ENCODE data around the gene EVI2B. TPM values are rescaled to one million over a fixed set of nuclear protein-coding genes. Genes with fewer than 3 reads are reported as not detected.

The EVI2B gene
- total RNA-seq, 1 experiment from 2014 or later: 0.37 TPM

- Mint-ChIP-seq H3K27ac (peak overlapping the region; percentile 66; the same call in 1 of the 2 replicates), H3K36me3 (no peaks in the 10 kb centered on the region), H3K27me3 (ENCODE audit: low read depth) (no peaks in the 10 kb centered on the region), H3K4me3 (no peak overlapping the region), H3K4me1 (peaks cover 12% of the 10 kb centered on the region), H3K9me3 (no peaks in the 10 kb centered on the region)
- no peak for ATAC-seq
- ChIA-PET POLR2A (no interaction called here), CTCF (no interaction called here)
- no peak for DNase-seq (ENCODE audit: low spot score)
- TF ChIP-seq MLX (CRISPR knock-in tag; IDR thresholded peaks at IDR 0.05): no peak
- TF ChIP-seq HMGA2 (CRISPR knock-in tag; IDR thresholded peaks at IDR 0.05): no peak
- TF ChIP-seq TEAD1 (CRISPR knock-in tag; IDR thresholded peaks at IDR 0.05): no peak
- no peak for TF ChIP-seq JAZF1 (CRISPR knock-in tag; IDR thresholded peaks at IDR 0.05)
- no peak for TF ChIP-seq PRRX2 (CRISPR knock-in tag; IDR thresholded peaks at IDR 0.05)
- no peak for TF ChIP-seq ZNF317 (CRISPR knock-in tag; IDR thresholded peaks at IDR 0.05; ENCODE audit: borderline replicate concordance, low read depth)
- TF ChIP-seq NR1H2 (CRISPR knock-in tag; IDR thresholded peaks at IDR 0.05): no peak
- TF ChIP-seq PREB (CRISPR knock-in tag; IDR thresholded peaks at IDR 0.05; ENCODE audit: borderline replicate concordance): no peak
- no peak for TF ChIP-seq E2F1 (CRISPR knock-in tag; IDR thresholded peaks at IDR 0.05)
Observed at GRCh38 chr17:31294820-31295488, 18.9 kb downstream of the EVI2B start.

- no peaks in the 10 kb centered on the region for H3K27me3 Mint-ChIP-seq (ENCODE audit: low read depth)
- ChIA-PET CTCF (no interaction called here), POLR2A (no interaction called here)
Observed at GRCh38 chr17:31294231-31294630, 19.6 kb downstream of the EVI2B start.

GRCh38 chr17:31293581-31293980 is 20.3 kb downstream of the EVI2B start:
- Mint-ChIP-seq H3K36me3 (no peaks in the 10 kb centered on the region), H3K27me3 (ENCODE audit: low read depth) (no peaks in the 10 kb centered on the region), H3K27ac (peak overlapping the region; percentile 17; the same call in 1 of the 2 replicates), H3K4me3 (no peak overlapping the region), H3K9me3 (no peaks in the 10 kb centered on the region), H3K4me1 (peaks cover 12% of the 10 kb centered on the region)
- CTCF ChIA-PET: no interaction called here
- DNase-seq (ENCODE audit: low spot score) (no peak), ATAC-seq (no peak)
- POLR2A ChIA-PET: no interaction called here
- TF ChIP-seq ARID4B (CRISPR knock-in tag; IDR thresholded peaks at IDR 0.05; ENCODE audit: borderline replicate concordance) (no peak), NR3C1 (CRISPR knock-in tag; conservative IDR thresholded peaks at IDR 0.05; ENCODE audit: low read depth) (no peak), JAZF1 (CRISPR knock-in tag; IDR thresholded peaks at IDR 0.05) (no peak), FOXJ3 (CRISPR knock-in tag; IDR thresholded peaks at IDR 0.05; ENCODE audit: borderline replicate concordance) (no peak), AR (CRISPR knock-in tag; IDR thresholded peaks at IDR 0.05) (no peak)

More at GRCh38 chr17:31294231-31294630, 19.6 kb downstream of the EVI2B start:
- no peak for ATAC-seq
- peaks cover 12% of the 10 kb centered on the region for H3K4me1 Mint-ChIP-seq
- no peaks in the 10 kb centered on the region for H3K36me3 Mint-ChIP-seq
- no peaks in the 10 kb centered on the region for H3K9me3 Mint-ChIP-seq
- no peak overlapping the region for H3K27ac Mint-ChIP-seq
- H3K4me3 Mint-ChIP-seq: no peak overlapping the region
- DNase-seq (ENCODE audit: low spot score): no peak
- TF ChIP-seq PREB (CRISPR knock-in tag; IDR thresholded peaks at IDR 0.05; ENCODE audit: borderline replicate concordance) (no peak), ZBTB43 (CRISPR knock-in tag; IDR thresholded peaks at IDR 0.05) (no peak), JAZF1 (CRISPR knock-in tag; IDR thresholded peaks at IDR 0.05) (no peak)

Measured in WTC11 (cell line).